ENCODE measurements around the gene RHBDD2. TPM values are rescaled to one million over a fixed set of nuclear protein-coding genes. Genes with fewer than 3 reads are reported as not detected.

The RHBDD2 gene
- polyA plus RNA-seq, 1 of the 3 experiments (the other 2 are of a cell fraction) = 77.6 TPM

DNA sequence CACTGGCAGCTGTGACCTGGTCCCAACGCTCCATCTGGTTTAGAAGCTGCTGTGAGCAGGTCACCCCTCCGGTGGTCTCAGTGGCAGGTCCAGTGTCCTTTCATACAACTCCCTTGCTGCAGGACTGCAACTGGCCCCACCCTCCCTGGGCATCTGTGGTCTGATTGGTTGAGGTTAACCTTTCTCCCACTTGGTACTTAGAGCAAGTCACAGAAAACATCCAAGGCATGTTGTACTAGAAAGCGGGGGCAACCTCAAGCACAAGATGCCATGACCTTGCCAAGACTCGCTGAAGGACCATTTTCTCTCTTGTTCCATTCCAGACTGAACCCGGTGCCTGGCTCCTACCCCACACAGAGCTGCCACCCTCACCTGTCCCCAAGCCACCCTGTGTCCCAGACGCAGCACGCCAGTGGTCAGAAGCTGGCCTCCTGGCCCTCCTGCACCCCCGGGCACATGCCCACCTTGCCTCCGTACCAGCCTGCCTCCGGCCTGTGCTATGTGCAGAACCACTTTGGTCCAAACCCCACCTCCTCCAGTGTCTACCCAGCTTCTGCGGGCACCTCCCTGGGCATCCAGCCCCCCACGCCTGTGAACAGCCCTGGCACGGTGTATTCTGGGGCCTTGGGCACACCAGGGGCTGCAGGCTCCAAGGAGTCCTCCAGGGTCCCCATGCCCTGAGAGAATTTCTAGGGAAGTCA is 9.0 kb downstream of the RHBDD2 start (continued):
- TF ChIP-seq SIN3A (IDR thresholded peaks at IDR 0.05; ENCODE audit: borderline replicate concordance, low read depth, low read length) (no peak), RFX5 (IDR thresholded peaks at IDR 0.05; ENCODE audit: low read length) (no peak), FOXM1 (IDR thresholded peaks at IDR 0.05; ENCODE audit: low read depth) (no peak)

DNA sequence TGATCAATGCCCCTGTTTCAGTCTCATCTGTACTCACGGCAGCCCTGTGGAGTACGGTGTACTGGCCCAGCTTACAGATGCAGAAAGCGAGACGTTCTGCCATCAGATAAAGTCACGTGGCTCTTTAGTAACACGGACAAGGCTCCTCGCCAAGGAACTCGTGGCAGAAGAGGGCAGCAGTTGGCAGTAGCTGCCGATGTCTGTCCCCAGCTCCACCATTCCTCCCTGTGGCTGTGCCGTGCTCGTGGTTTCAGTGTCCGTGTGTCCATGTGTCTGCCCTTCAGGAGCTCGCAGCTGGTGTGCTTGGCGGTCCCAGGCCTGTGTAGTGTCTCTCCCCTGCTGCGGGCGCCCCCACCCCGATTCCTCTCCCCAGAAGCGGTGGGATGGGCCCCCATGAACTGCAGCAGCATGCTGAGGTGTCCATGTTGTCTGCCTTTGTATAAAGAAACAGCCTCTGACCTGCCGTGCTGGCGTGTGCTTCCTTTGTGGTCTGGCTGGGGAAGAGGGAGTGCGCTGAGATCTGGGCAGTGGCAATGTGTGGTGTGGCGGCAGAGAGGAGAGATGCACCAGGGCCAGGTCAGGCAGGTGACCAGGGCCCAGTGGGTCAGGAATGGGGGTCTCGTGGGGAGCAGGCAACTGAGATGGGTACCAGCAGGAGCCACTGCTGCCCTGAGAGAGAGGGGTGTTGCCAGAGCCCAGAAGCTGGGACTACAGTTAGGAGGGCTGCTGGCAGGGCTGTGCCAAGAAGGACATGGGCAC is 9.8 kb downstream of the RHBDD2 start:
- Histone ChIP-seq H3K4me1 (ENCODE audit: control insufficient read depth in 1 of 2, insufficient read depth in 2 of 2, low read depth in 1 of 2, low read length in 1 of 2) (no peaks in the 10 kb centered on the region), H3K36me3 (replicated peaks in 1 of 2; ENCODE audit: control insufficient read depth in 1 of 2, insufficient read depth in 2 of 2, low read length in 1 of 2) (peaks cover 30 to 42% of the 10 kb centered on the region in 2 experiments), H3K79me2 (ENCODE audit: insufficient read depth) (no peaks in the 10 kb centered on the region), H3K4me3 (ENCODE audit: low read depth in 2 of 2, low read length in 1 of 2) (no peak overlapping the region), H3K9ac (no peak overlapping the region), H3K9me3 (no peaks in the 10 kb centered on the region), H3K27me3 (ENCODE audit: insufficient read depth) (no peaks in the 10 kb centered on the region), H3F3A (replicated peaks; ENCODE audit: insufficient read depth) (no peaks in the 10 kb centered on the region), H3K27ac (ENCODE audit: low read depth in 2 of 2, low read length in 1 of 2) (no peak overlapping the region), H3K9me2 (no peaks in the 10 kb centered on the region), H3K4me2 (no peak overlapping the region), H2AFZ (ENCODE audit: low read depth) (no peak overlapping the region), H4K20me1 (ENCODE audit: insufficient read depth) (no peaks in the 10 kb centered on the region)
- DNase-seq = no peak
- ChIA-PET CTCF (interaction anchor here (1.0 to 2.1 kb wide), 2 partner anchors 22 to 132 kb away, joined by 4 to 5 read pairs; no protein-coding TSS in a partner anchor), POLR2A (interaction anchor here (0.9 to 1.5 kb wide), 5 partner anchors 9 to 159 kb away, joined by 3 to 4 read pairs (median 3); partner anchors contain the start of genes MDH2 and STYXL1)
- TF ChIP-seq, protein P1, sequence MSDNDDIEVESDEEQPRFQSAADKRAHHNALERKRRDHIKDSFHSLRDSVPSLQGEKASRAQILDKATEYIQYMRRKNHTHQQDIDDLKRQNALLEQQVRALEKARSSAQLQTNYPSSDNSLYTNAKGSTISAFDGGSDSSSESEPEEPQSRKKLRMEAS (IDR thresholded peaks at IDR 0.05; ENCODE audit: low read depth) = no peak
- no peak for TF ChIP-seq FOSL2 (IDR thresholded peaks at IDR 0.05; ENCODE audit: borderline replicate concordance, low read depth)
- TF ChIP-seq EP300 (IDR thresholded peaks at IDR 0.05; ENCODE audit: borderline replicate concordance in 1 of 2, low read depth in 1 of 2, low read length in 1 of 2) = no peak
- TF ChIP-seq RFX5 (IDR thresholded peaks at IDR 0.05; ENCODE audit: low read length) = no peak
- TF ChIP-seq, protein P2, sequence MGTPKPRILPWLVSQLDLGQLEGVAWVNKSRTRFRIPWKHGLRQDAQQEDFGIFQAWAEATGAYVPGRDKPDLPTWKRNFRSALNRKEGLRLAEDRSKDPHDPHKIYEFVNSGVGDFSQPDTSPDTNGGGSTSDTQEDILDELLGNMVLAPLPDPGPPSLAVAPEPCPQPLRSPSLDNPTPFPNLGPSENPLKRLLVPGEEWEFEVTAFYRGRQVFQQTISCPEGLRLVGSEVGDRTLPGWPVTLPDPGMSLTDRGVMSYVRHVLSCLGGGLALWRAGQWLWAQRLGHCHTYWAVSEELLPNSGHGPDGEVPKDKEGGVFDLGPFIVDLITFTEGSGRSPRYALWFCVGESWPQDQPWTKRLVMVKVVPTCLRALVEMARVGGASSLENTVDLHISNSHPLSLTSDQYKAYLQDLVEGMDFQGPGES (IDR thresholded peaks at IDR 0.05; ENCODE audit: low read depth, low read length) = no peak
- TF ChIP-seq RAD21 (IDR thresholded peaks at IDR 0.05; ENCODE audit: low read length) = no peak
- TF ChIP-seq FOXM1 (IDR thresholded peaks at IDR 0.05; ENCODE audit: low read depth) = no peak
- TF ChIP-seq TCF12 (IDR thresholded peaks at IDR 0.05) = no peak
- no peak for TF ChIP-seq TEAD4 (IDR thresholded peaks at IDR 0.05; ENCODE audit: borderline replicate concordance, insufficient read depth)
- TF ChIP-seq MEF2A (IDR thresholded peaks at IDR 0.05; ENCODE audit: borderline replicate concordance, low read depth) = no peak
- no peak for TF ChIP-seq SMC3 (IDR thresholded peaks at IDR 0.05; ENCODE audit: low read depth, low read length)
- no peak for TF ChIP-seq RXRA (IDR thresholded peaks at IDR 0.05; ENCODE audit: borderline replicate concordance, low read depth)
- TF ChIP-seq POLR2AphosphoS5 (IDR thresholded peaks at IDR 0.05; ENCODE audit: low read depth, low read length) = no peak
- no peak for TF ChIP-seq JUND (IDR thresholded peaks at IDR 0.05)
- no peak for TF ChIP-seq PBX3 (IDR thresholded peaks at IDR 0.05)
- TF ChIP-seq TAF1 (IDR thresholded peaks at IDR 0.05; ENCODE audit: borderline replicate concordance, low read depth, low read length) = no peak
- TF ChIP-seq RCOR1 (IDR thresholded peaks at IDR 0.05; ENCODE audit: low read length) = no peak
- 93% methylated on average over 23 of the region's 23 CpGs for whole genome bisulfite sequencing (ENCODE audit: low lambda C conversion rate)
